Panc1 (cell line): Measurements from ENCODE around the gene PRR14L.

Source experiments
- CTCF ChIP-seq: fragments of 450-650 bp; IDR thresholded peaks from 2 replicates; pipeline ENCODE4 v1.5.1; 2017; ENCODE audit warnings: mild to moderate bottlenecking
- SIN3A ChIP-seq: IDR thresholded peaks from 2 replicates; pipeline ENCODE4 v1.6.1; 2012; ENCODE audit warnings: low read depth, mild to moderate bottlenecking, low read length, moderate library complexity, borderline replicate concordance; ENCODE audit not compliant: insufficient read depth
- TCF7L2 ChIP-seq: IDR thresholded peaks from 2 replicates; pipeline ENCODE4 v1.6.1; 2011; ENCODE audit warnings: mild to moderate bottlenecking, low read depth, low read length, inconsistent platforms

- TF ChIP-seq TCF7L2: no peak
- no peak for TF ChIP-seq CTCF
- no peak for TF ChIP-seq SIN3A
These were observed 3.2 kb upstream of the PRR14L start for GRCh38 chr22:31753005-31753633.
